A549 (cell line): ENCODE measurements around the gene NQO2. TPM values are rescaled to one million over a fixed set of nuclear protein-coding genes. Genes with fewer than 3 reads are reported as not detected.

Experiments used
- ATAC-seq, 2 experiments: fragments of 200-7000 bp in 1 of 2; fragments of >200 bp in 1 of 2; cut with Nextera tagmentation in 1 of 2; cut with Tn5 transposase in 1 of 2; 3 replicates each; pipeline versions ENCODE4 v1.8.0 to v1.9.1; 2018 to 2020; ENCODE audit warnings: mild to moderate bottlenecking in 1 of 2, moderate library complexity in 1 of 2
- CTCF ChIA-PET: fragments of 300-600 bp; sonication (Branson Sonifier 250); formaldehyde crosslinking; extraction: SDS; loops from one replicate; lab custom pipeline; 2021; ENCODE audit warnings: antibody characterized with exemption, inconsistent platforms; lab: Yijun Ruan, JAX
- POLR2A ChIA-PET: fragments of 350-600 bp; formaldehyde crosslinking; extraction: SDS; loops from one replicate; lab custom pipeline; 2021; ENCODE audit warnings: antibody characterized with exemption, inconsistent platforms; lab: Yijun Ruan, JAX
- DNase-seq, 2 experiments: peaks; one replicate each; pipeline versions ENCODE4 v3.0.0 to v3.0.0-alpha.2; 2011 to 2016; ENCODE audit warnings: low read depth in 1 of 2, low spot score in 1 of 2
- FAIRE-seq: peaks from 2 replicates; lab custom pipeline; 2011; peaks lifted over from hg19 to GRCh38; lab: Jason Lieb, UNC
- H3K27ac ChIP-seq, 2 experiments: fragments of >200 bp; sonication (Bioruptor Twin); formaldehyde crosslinking; 3 replicates each; pipeline ENCODE4 v1.5.1; 2016 to 2017
- H3K4me1 ChIP-seq: fragments of >200 bp; sonication (Bioruptor Twin); formaldehyde crosslinking; 3 replicates; pipeline ENCODE4 v1.6.1; 2016
- H3K4me2 ChIP-seq: fragments of >200 bp; sonication (Bioruptor Twin); formaldehyde crosslinking; 3 replicates; pipeline ENCODE4 v1.6.1; 2016
- H3K4me3 ChIP-seq: fragments of >200 bp; sonication (Bioruptor Twin); formaldehyde crosslinking; 3 replicates; pipeline ENCODE4 v1.5.1; 2016
- H3K9me3 ChIP-seq: fragments of >200 bp; sonication (Bioruptor Twin); formaldehyde crosslinking; 3 replicates; pipeline ENCODE4 v1.6.1; 2016
- BCL3 ChIP-seq: fragments of >200 bp; sonication (Bioruptor Twin); formaldehyde crosslinking; IDR thresholded peaks from 3 replicates; pipeline ENCODE4 v1.6.1; 2016
- CBX2 ChIP-seq: fragments of 200-600 bp; sonication (generic); IDR thresholded peaks from 2 replicates; pipeline ENCODE4 v1.6.1; 2016; ENCODE audit warnings: low read depth, mild to moderate bottlenecking, borderline replicate concordance
- CEBPB ChIP-seq, 2 experiments: fragments of >200 bp in 1 of 2; sonication (Bioruptor Twin) in 1 of 2; formaldehyde crosslinking in 1 of 2; IDR thresholded peaks; 2 replicates each; pipeline ENCODE4 v1.6.1; 2012 to 2016
- CHD2 ChIP-seq: fragments of 150-350 bp; IDR thresholded peaks from 2 replicates; pipeline ENCODE4 v1.6.1; 2014; ENCODE audit warnings: low read length; ENCODE audit not compliant: partially characterized antibody
- CHD4 ChIP-seq: fragments of 200-600 bp; sonication (generic); IDR thresholded peaks from 2 replicates; pipeline ENCODE4 v1.6.1; 2016; ENCODE audit warnings: antibody characterized with exemption, mild to moderate bottlenecking, borderline replicate concordance
- EHF ChIP-seq: fragments of 250-450 bp; sonication (Bioruptor Pico); IDR thresholded peaks from 2 replicates; pipeline ENCODE4 v1.5.0; 2020; ENCODE audit warnings: mild to moderate bottlenecking
- FOSB ChIP-seq: fragments of 250-450 bp; sonication (Bioruptor Pico); IDR thresholded peaks from 2 replicates; pipeline ENCODE4 v1.5.0; 2020; ENCODE audit warnings: mild to moderate bottlenecking, moderate library complexity
- FOSL2 ChIP-seq, 2 experiments: fragments of 450-650 bp in 1 of 2; fragments of >200 bp in 1 of 2; sonication (Bioruptor Twin) in 1 of 2; formaldehyde crosslinking; IDR thresholded peaks; 2 replicates each; pipeline versions ENCODE4 v1.5.0 to v1.6.1; 2016 to 2020; ENCODE audit warnings: mild to moderate bottlenecking in 1 of 2, moderate library complexity in 1 of 2
- HDAC2 ChIP-seq: fragments of 200-600 bp; sonication (generic); IDR thresholded peaks from 2 replicates; pipeline ENCODE4 v1.6.1; 2016
- HEYL ChIP-seq: fragments of 250-450 bp; sonication (Bioruptor Pico); IDR thresholded peaks from 2 replicates; pipeline ENCODE4 v1.8.0; 2021; ENCODE audit warnings: mild to moderate bottlenecking, moderate library complexity
- HMGXB4 ChIP-seq: fragments of 250-450 bp; sonication (Bioruptor Pico); IDR thresholded peaks from 2 replicates; pipeline ENCODE4 v1.5.0; 2021; ENCODE audit warnings: mild to moderate bottlenecking, moderate library complexity, borderline replicate concordance
- HOXA7 ChIP-seq: fragments of 250-450 bp; sonication (Bioruptor Pico); IDR thresholded peaks from 2 replicates; pipeline ENCODE4 v1.5.0; 2020; ENCODE audit warnings: mild to moderate bottlenecking, moderate library complexity
- HOXB13 ChIP-seq: fragments of 250-450 bp; sonication (Bioruptor Pico); IDR thresholded peaks from 2 replicates; pipeline ENCODE4 v1.5.0; 2020; ENCODE audit warnings: low read depth, mild to moderate bottlenecking, moderate library complexity
- JUN ChIP-seq, 2 experiments: fragments of >200 bp; sonication (Bioruptor Twin); formaldehyde crosslinking; IDR thresholded peaks; 2 replicates in 1 of 2; 3 replicates in 1 of 2; pipeline ENCODE4 v1.6.1; 2016 to 2017
- JUNB ChIP-seq: fragments of >200 bp; sonication (Bioruptor Twin); formaldehyde crosslinking; IDR thresholded peaks from 2 replicates; pipeline ENCODE4 v1.6.1; 2016
- KDM1A ChIP-seq: fragments of 200-600 bp; sonication (generic); IDR thresholded peaks from 2 replicates; pipeline ENCODE4 v1.6.1; 2016; ENCODE audit warnings: low read depth, mild to moderate bottlenecking
- MAX ChIP-seq: IDR thresholded peaks from 2 replicates; pipeline ENCODE4 v1.6.1; 2012
- MAZ ChIP-seq: fragments of 150-350 bp; IDR thresholded peaks from 2 replicates; pipeline ENCODE4 v1.6.1; 2014; ENCODE audit warnings: antibody characterized with exemption, low read depth, low read length, borderline replicate concordance
- MYC ChIP-seq: IDR thresholded peaks from 2 replicates; pipeline ENCODE4 v1.6.1; 2012; ENCODE audit warnings: mild to moderate bottlenecking, inconsistent platforms, low read length, improper control_type of control experiment, borderline replicate concordance
- NFE2L2 ChIP-seq: fragments of 150-350 bp; conservative IDR thresholded peaks from 2 replicates; pipeline ENCODE4 v1.6.1; 2014; ENCODE audit warnings: low read length
- NR3C1 ChIP-seq: fragments of >200 bp; sonication (Bioruptor Twin); formaldehyde crosslinking; IDR thresholded peaks from 3 replicates; pipeline ENCODE4 v1.6.1; 2017
- RARB ChIP-seq: fragments of 250-450 bp; sonication (Bioruptor Pico); IDR thresholded peaks from 2 replicates; pipeline ENCODE4 v1.8.0; 2021; ENCODE audit warnings: mild to moderate bottlenecking, moderate library complexity
- RNF2 ChIP-seq: fragments of 200-600 bp; sonication (generic); IDR thresholded peaks from 2 replicates; pipeline ENCODE4 v1.6.1; 2016; ENCODE audit warnings: low read depth, mild to moderate bottlenecking, antibody characterized with exemption, moderate library complexity, borderline replicate concordance
- SMC3 ChIP-seq: fragments of >200 bp; sonication (Bioruptor Twin); formaldehyde crosslinking; IDR thresholded peaks from 3 replicates; pipeline ENCODE4 v1.6.1; 2018; ENCODE audit warnings: inconsistent platforms
- TP53 ChIP-seq: fragments of 250-450 bp; sonication (Bioruptor Pico); IDR thresholded peaks from 2 replicates; pipeline ENCODE4 v1.5.0; 2021; ENCODE audit warnings: mild to moderate bottlenecking, moderate library complexity
- ZC3H11A ChIP-seq: fragments of 450-650 bp; IDR thresholded peaks from 2 replicates; pipeline ENCODE4 v1.6.1; 2014; ENCODE audit warnings: antibody characterized with exemption, mild to moderate bottlenecking
- ZNF302 ChIP-seq: fragments of 250-450 bp; sonication (Bioruptor Pico); IDR thresholded peaks from 2 replicates; pipeline ENCODE4 v1.9.0; 2021; ENCODE audit warnings: inconsistent platforms, mild to moderate bottlenecking, moderate library complexity
- ZSCAN20 ChIP-seq: fragments of 250-450 bp; sonication (Bioruptor Pico); IDR thresholded peaks from 2 replicates; pipeline ENCODE4 v1.8.0; 2022; ENCODE audit warnings: mild to moderate bottlenecking, moderate library complexity
- WGBS: methylation state at CpG from one replicate; pipeline ENCODE4 v1.1.6; 2017; ENCODE audit errors: missing lambda C conversion rate; 5-methylcytosine and 5-hydroxymethylcytosine counted together
- polyA plus RNA-seq, 4 experiments: library from polyadenylated mRNA; depleted of rRNA in 3 of 4; stranded (reverse); fragments of >200 nt; fragmentation: RNase III in 1 of 4; extraction: RNeasy Plus Mini Kit Qiagen cat#74134 plus additional on column Dnase treatment in 1 of 4; gene quantifications; 2 replicates in 3 of 4; 3 replicates in 1 of 4; pipeline ENCODE4 v1.2.3, GENCODE V29; 2011 to 2017
- TF ChIP-seq, protein P1 (sequence below): fragments of 200-600 bp; sonication (generic); IDR thresholded peaks from 2 replicates; pipeline ENCODE4 v1.6.1; 2016; ENCODE audit warnings: antibody characterized with exemption, mild to moderate bottlenecking, moderate library complexity
- TF ChIP-seq, protein P2 (sequence below): IDR thresholded peaks from 2 replicates; pipeline ENCODE4 v1.6.1; 2012

Gene NQO2
- polyA plus RNA-seq, 2 of the 4 experiments (the other 2 are of a cell fraction) = 67.2 to 86.5 TPM

DNA sequence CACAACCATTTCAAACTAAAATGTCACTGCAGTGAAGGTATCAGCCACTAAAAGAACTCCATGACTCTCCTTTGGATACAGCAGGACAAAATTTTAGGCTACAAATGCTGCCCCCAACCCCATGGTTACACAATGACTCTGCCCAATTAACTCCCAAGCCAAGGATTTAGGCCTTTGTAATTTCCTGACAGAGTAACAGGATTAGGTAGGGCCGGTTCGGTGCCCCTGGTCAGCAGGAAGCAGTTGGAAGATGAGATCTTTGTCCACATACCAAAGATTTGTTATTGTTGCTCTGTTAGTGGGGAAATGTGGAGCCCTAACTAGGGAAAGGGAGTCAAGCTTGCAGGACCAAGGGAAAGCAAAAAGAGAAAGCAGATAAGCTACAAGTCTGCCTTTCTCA is 41.9 kb downstream of the NQO2 start:
- POLR2A ChIA-PET = no interaction called here
- no peak for FAIRE-seq

DNA sequence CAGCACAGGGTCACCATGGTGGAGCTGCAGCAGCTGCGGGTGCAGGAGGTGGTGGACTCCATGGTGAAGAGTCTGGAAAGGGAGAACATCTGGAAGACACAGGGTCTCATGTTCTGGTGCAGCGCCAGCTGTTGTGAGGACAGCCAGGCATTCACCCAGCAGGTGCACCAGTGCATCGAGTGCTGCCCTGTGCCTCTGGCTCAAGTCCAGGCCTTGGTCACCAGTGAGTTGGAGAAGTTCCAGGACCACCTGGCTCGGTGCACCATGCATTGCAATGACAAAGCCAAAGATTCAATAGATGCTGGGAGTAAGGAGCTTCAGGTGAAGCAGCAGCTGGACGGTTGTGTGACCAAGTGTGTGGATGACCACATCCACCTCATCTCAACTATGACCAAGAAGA is 45.7 kb downstream of the NQO2 start:
- no peaks in the 10 kb centered on the region for H3K4me1 ChIP-seq
- FAIRE-seq (no peak), DNase-seq (no peak), ATAC-seq (no peak)
- H3K27ac ChIP-seq = no peak overlapping the region
- no peak overlapping the region for H3K4me2 ChIP-seq
- H3K4me3 ChIP-seq = no peak overlapping the region
- 54% methylated on average over 5 of the region's 5 CpGs for WGBS
- TF ChIP-seq FOSL2 (IDR thresholded peaks at IDR 0.05) (no peak), FOSL2 (CRISPR knock-in tag; IDR thresholded peaks at IDR 0.05) (no peak), ZC3H11A (no peak), HEYL (CRISPR knock-in tag) (no peak), EHF (CRISPR knock-in tag) (no peak), NFE2L2 (no peak), CBX2 (no peak), JUNB (no peak), CEBPB (IDR thresholded peaks at IDR 0.05) (no peak), FOSB (CRISPR knock-in tag) (no peak), CHD4 (no peak), TP53 (CRISPR knock-in tag) (no peak)
- TF ChIP-seq, protein P1, sequence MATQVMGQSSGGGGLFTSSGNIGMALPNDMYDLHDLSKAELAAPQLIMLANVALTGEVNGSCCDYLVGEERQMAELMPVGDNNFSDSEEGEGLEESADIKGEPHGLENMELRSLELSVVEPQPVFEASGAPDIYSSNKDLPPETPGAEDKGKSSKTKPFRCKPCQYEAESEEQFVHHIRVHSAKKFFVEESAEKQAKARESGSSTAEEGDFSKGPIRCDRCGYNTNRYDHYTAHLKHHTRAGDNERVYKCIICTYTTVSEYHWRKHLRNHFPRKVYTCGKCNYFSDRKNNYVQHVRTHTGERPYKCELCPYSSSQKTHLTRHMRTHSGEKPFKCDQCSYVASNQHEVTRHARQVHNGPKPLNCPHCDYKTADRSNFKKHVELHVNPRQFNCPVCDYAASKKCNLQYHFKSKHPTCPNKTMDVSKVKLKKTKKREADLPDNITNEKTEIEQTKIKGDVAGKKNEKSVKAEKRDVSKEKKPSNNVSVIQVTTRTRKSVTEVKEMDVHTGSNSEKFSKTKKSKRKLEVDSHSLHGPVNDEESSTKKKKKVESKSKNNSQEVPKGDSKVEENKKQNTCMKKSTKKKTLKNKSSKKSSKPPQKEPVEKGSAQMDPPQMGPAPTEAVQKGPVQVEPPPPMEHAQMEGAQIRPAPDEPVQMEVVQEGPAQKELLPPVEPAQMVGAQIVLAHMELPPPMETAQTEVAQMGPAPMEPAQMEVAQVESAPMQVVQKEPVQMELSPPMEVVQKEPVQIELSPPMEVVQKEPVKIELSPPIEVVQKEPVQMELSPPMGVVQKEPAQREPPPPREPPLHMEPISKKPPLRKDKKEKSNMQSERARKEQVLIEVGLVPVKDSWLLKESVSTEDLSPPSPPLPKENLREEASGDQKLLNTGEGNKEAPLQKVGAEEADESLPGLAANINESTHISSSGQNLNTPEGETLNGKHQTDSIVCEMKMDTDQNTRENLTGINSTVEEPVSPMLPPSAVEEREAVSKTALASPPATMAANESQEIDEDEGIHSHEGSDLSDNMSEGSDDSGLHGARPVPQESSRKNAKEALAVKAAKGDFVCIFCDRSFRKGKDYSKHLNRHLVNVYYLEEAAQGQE = no peak
- ChIA-PET CTCF (interaction anchor here (1.7 kb wide), 1 partner anchor 45 kb away, joined by 5 read pairs; the partner anchor contains the start of gene NQO2), POLR2A (no interaction called here)
- H3K9me3 ChIP-seq = no peaks in the 10 kb centered on the region

More for the DNA sequence above, 41.9 kb downstream of the NQO2 start:
- no peak for DNase-seq
- Histone ChIP-seq H3K4me2 (no peak overlapping the region), H3K9me3 (no peaks in the 10 kb centered on the region), H3K4me3 (no peak overlapping the region), H3K4me1 (no peaks in the 10 kb centered on the region), H3K27ac (no peak overlapping the region)
- WGBS = 65% methylated on average over 2 of the region's 2 CpGs
- CTCF ChIA-PET = no interaction called here
- no peak for TF ChIP-seq HMGXB4 (CRISPR knock-in tag)
- TF ChIP-seq KDM1A = no peak
- no peak for TF ChIP-seq ZNF302 (CRISPR knock-in tag)
- no peak for TF ChIP-seq HEYL (CRISPR knock-in tag)
- TF ChIP-seq EHF (CRISPR knock-in tag) = no peak
- no peak for TF ChIP-seq JUN (IDR thresholded peaks at IDR 0.05)
- TF ChIP-seq MAZ = no peak
- no peak for TF ChIP-seq NR3C1
- TF ChIP-seq RNF2 = no peak
- no peak for TF ChIP-seq SMC3
- TF ChIP-seq MYC = no peak
- no peak for TF ChIP-seq RARB
- TF ChIP-seq HOXB13 (CRISPR knock-in tag) = no peak
- no peak for TF ChIP-seq MAX
- no peak for TF ChIP-seq BCL3
- no peak for TF ChIP-seq HDAC2
- TF ChIP-seq, protein P2, sequence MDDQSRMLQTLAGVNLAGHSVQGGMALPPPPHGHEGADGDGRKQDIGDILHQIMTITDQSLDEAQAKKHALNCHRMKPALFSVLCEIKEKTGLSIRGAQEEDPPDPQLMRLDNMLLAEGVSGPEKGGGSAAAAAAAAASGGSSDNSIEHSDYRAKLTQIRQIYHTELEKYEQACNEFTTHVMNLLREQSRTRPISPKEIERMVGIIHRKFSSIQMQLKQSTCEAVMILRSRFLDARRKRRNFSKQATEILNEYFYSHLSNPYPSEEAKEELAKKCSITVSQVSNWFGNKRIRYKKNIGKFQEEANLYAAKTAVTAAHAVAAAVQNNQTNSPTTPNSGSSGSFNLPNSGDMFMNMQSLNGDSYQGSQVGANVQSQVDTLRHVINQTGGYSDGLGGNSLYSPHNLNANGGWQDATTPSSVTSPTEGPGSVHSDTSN = no peak
- no peak for TF ChIP-seq CHD2
- TF ChIP-seq ZSCAN20 (CRISPR knock-in tag) = no peak
- TF ChIP-seq HOXA7 (CRISPR knock-in tag) = no peak
- ATAC-seq = no peak
